ENCODE results near the gene LMF1. TPM values are rescaled to one million over a fixed set of nuclear protein-coding genes. Genes with fewer than 3 reads are reported as not detected.
"Not testable (repeated sequence)": the region's sequence is repeated elsewhere in the genome, so short reads cannot be mapped to it uniquely, and the experiment has no call there.

Gene LMF1
- total RNA-seq, 2 donors from 2014 or later, result 17.3 to 22.6 TPM

DNA sequence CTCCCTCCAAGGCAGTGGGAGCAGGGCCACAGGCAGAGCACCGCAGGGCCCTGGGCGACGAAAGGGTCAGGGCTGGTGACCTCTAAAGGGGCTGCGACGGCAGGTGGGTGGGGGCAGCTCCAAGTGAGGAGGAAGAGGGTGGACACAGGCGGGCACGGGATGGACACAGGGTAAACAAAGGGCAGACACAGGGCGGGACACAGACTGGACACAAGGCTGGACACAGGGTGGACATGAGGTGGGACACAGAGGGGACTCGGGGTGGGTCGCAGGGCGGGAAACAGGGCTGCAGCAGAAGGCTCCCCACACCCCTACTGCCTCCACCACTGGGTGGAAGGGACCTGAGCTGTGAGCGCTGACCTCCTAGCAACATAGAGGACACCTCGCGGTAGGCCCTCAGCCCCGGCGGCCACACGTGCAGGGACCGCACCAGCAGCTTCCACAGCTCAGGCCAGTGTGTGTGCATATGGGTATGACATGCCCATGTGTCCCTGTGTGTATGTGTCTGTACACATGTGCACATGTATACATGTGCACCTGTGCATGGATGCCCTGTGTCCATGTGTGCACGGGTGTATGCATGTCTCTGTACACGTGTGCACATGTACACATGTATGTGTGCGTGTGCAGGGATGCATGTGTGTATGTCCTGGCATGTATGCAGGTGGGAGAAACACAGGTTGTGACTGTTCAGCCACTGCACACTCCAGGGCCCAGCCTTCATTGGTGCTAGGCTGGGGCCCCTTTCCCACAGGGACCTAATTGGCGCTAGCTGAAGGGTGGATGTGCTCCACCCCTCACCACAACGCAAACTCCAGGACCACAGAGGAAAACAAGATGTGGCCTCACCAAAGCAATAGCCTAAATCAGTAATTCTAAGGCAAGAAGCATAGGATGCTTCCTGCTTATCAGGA, 7.6 kb downstream of the LMF1 start:
- intact Hi-C loops (cut with DNase I, micrococcal nuclease), result no loop called here
- DNase-seq (no peak), ATAC-seq (no peak)

DNA sequence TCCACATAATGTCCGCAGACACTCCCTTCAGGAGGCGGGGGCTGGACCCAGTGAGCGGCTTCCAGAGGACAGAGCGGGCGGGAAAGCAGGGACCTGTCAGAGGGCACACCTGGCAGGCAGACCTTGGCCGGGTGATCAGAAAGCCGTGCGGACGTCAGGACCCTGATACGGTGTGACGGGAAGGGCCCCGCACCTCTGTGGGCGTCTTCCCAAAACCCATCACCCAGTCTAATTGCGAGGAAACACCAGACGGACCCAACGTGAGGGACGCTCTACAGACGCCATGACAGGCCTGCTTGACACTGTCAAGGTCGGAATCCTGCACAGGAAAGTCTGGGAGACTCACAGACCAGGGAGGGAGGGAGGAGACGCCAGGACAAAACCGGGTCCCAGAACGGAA, 8.4 kb downstream of the LMF1 start:
- DNase-seq, result no peak
- ATAC-seq, result no peak
- intact Hi-C loops (cut with DNase I, micrococcal nuclease), result no loop called here

DNA sequence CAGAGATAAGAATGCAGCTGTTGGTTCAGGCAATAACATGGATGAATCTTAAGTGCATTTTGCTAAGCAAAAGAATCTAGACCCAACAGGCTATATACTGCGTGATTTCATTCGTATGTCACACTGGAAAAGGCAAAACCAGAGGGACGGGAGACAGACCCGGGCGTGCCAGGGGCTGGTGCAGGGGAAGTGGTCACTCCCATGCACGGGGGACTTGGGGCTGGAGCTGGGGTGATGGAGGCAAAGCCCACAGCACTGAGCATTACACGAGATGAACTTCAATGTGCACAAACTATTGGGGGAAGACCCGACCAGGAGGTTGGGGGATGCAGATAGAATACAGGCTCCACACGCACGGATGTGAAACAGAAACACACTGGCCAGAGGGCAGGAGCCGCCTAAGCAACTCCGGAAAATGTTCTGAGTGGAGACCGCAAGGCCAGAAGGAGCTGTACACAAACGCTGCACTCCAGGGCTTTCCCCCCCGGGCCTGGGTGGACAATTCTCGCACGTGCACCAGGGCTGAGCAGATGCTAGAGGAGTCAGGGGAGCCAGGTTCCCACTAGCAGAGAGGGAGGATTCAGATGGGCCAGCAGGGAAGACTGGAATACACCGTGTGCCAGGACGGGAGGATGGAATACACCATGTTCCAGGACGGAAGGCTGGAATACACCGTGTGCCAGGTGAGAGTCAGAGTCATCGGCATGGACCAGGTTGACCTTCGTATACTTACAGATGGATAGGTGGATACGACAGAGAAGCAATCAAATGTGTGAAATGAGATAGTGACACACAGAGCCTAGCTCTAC, 11.3 kb downstream of the LMF1 start:
- ATAC-seq, result no peak
- intact Hi-C loops (cut with DNase I, micrococcal nuclease), result loop anchor here in 1 of 2 donors (5.0 kb wide), 1 partner anchor 52 kb away; no protein-coding TSS in a partner anchor
- DNase-seq, result no peak

DNA sequence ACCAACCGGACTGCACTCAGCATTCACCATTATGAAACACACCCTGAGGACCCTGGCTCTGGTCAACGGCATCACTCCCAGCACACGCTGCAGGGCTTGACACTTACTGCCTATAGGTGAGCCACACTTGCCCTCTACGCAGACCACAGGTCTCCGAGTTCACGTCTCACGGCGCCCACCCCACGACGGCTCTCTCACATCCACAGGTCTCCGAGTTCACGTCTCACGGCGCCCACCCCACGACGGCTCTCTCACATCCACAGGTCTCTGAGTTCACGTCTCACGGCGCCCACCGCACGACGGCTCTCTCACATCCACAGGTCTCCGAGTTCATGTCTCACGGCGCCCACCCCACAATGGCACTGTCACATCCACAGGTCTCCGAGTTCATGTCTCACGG, 15.0 kb downstream of the LMF1 start:
- intact Hi-C loops (cut with DNase I, micrococcal nuclease), result loop anchor here in 1 of 2 donors (5.0 kb wide), 1 partner anchor 48 kb away; no protein-coding TSS in a partner anchor
- ATAC-seq, DNase-seq: not testable (repeated sequence)

DNA sequence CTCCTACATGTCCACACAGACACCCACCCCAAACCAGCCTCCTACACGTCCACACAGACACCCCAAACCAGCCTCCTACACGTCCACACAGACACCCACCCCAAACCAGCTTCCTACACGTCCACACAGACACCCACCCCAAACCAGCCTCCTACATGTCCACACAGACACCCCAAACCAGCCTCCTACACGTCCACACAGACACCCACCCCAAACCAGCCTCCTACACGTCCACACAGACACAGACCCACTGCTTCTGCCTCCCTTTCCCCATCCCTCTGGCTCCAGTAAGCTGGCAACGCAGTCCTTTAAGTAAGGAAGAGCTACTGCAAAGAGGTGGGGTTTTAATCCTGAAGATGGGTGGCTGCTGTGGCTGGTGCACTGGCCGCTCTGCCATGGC, 17.0 kb downstream of the LMF1 start:
- DNase-seq; ATAC-seq; intact Hi-C loops (cut with DNase I, micrococcal nuclease): not testable (repeated sequence)

DNA sequence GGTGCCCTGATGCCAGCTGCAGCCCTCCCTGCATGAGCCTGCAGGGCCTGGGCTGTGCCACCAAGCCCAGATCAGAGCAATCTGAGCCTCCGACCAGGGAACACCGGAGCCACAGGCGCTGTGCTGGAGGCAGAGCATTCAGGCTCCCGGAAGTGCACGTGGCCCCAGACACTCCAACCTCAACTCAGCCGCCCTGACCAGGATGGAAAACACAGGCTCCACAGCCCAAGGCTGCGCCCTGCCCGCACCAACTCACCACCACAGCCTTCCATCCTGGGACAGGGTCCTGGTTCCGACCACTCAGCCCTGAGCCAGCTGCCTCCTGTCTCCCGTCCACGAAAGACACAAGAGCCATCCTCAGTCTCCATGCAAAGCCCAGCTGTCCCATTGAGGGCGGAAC, 18.5 kb downstream of the LMF1 start:
- no peak for ATAC-seq
- no peak for DNase-seq
- intact Hi-C loops (cut with DNase I, micrococcal nuclease), result no loop called here

DNA sequence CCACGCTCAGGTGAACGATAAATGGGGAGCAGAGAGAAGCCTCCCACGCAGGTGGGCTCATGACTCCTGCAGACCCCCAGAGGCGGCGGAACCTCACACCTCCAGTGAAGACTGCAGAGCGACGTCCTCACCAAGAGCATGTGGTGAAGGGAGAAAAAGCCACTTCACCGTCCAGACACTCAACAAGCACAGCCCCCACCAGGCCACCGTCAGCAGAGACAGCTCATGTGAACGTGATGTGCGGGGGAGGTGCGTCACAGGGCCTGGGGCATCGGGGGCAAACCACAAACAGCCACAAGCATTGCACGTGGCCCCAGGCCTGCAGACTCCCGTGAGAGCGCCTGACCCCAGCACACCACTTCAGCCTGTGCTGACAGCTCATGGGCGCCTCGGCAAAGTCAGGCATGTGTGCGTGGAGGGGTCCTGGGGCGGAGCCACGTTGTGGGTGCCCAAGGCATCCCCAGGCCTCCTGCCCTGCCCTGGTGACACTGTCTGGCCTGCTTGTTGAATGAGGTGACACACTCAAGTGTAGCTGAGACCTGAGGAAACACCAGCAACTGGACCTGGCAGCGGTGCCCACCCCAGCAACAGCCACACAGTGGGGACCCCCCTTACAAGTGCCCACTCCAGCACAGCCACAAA, 19.0 kb downstream of the LMF1 start:
- intact Hi-C loops (cut with DNase I, micrococcal nuclease), result no loop called here
- no peak for DNase-seq
- no peak for ATAC-seq

DNA sequence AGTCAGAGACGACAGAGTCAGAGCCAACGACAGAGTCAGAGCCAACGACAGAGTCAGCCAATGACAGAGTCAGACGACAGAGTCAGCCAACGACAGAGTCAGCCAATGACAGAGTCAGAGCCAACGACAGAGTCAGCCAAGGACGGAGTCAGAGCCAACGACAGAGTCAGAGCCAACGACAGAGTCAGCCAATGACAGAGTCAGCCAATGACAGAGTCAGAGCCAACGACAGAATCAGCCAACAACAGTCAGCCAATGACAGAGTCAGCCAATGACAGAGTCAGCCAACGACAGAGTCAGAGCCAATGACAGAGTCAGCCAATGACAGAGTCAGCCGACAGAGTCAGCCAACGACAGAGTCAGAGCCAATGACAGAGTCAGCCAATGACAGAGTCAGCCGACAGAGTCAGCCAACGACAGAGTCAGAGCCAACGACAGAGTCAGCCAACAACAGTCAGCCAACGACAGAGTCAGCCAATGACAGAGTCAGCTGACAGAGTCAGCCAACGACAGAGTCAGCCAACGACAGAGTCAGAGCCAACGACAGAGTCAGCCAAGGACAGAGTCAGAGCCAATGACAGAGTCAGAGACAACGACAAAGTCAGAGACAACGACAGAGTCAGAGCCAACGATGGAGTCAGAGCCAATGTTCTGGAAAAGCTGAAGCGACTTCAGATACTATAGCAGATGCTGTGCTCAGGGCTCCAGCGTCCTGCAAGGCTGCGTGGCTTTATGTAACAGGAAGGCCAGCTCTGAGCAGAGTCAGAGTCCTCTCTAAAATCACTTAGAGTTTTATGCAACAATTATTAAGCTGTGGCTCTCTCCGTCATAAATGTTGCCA, 19.8 kb downstream of the LMF1 start:
- ATAC-seq; DNase-seq; intact Hi-C loops (cut with DNase I, micrococcal nuclease): not testable (repeated sequence)

DNA sequence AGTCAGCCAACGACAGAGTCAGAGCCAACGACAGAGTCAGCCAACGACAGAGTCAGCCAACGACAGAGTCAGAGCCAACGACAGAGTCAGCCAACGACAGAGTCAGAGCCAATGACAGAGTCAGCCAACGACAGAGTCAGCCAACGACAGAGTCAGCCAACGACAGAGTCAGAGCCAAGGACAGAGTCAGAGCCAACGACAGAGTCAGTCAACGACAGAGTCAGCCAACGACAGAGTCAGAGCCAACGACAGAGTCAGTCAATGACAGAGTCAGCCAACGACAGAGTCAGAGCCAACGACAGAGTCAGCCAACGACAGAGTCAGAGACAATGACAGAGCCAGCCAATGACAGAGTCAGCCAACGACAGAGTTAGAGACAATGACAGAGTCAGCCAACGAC, 22.0 kb downstream of the LMF1 start:
- intact Hi-C loops (cut with DNase I, micrococcal nuclease); DNase-seq; ATAC-seq: not testable (repeated sequence)

DNA sequence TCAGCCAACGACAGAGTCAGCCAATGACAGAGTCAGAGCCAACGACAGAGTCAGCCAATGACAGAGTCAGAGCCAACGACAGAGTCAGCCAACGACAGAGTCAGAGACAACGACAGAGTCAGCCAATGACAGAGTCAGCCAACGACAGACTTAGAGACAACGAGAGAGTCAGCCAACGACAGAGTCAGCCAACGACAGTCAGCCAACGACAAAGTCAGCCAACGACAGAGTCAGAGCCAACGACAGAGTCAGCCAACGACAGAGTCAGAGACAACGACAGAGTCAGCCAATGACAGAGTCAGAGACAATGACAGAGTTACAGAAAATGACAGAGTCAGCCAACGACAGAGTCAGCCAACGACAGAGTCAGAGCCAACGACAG, 22.9 kb downstream of the LMF1 start:
- intact Hi-C loops (cut with DNase I, micrococcal nuclease); ATAC-seq; DNase-seq: not testable (repeated sequence)

DNA sequence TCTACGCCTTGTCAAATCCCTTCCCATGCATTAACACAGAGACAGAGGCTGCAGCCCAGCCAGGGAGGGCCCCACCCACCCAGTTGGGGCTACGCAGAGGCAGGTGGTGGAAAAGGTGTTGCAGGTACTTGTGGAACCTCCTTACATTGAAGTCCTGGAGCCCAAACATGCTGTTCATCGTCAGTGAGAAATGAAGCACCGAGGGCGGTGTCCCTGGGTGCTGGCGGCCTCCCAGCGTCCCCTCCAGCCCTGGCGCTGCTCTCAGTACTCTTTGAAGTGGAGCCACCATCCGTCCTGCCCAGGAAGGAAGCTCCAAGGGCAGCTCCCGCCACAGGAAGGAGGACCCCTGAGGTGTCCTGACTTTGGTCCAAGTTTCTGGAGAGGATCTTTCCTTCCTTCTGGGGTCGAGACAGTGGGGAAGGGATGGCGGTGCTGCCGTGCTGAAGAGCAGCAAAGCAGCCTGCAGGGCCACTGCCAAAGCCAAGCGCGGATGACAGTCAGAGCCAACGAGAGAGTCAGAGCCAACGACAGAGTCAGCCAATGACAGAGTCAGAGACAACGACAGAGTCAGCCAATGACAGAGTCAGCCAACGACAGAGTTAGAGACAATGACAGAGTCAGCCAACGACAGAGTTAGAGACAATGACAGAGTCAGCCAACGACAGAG, 23.4 kb downstream of the LMF1 start:
- intact Hi-C loops (cut with DNase I, micrococcal nuclease), result no loop called here
- no peak for ATAC-seq

DNA sequence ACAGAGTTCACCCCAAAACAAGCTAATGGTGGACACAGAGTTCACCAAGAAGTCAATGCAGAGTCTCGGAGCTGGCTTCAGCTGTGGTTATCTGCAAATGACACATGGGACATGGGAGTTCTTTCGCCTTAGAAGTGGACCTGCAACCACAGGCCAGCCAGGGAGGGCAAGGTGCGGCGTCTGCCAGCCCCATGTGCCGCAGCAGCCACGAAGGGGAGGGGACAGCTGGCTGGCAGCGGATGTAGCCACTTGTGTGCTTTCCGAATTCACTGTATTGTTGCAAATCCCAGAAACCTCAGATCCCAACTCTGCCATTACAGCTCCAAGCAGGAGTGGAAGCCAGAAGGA, 24.8 kb downstream of the LMF1 start:
- ATAC-seq (no peak), DNase-seq (no peak)
- intact Hi-C loops (cut with DNase I, micrococcal nuclease), result no loop called here

More for the DNA sequence above, 23.4 kb downstream of the LMF1 start:
- DNase-seq, result no peak

DNA sequence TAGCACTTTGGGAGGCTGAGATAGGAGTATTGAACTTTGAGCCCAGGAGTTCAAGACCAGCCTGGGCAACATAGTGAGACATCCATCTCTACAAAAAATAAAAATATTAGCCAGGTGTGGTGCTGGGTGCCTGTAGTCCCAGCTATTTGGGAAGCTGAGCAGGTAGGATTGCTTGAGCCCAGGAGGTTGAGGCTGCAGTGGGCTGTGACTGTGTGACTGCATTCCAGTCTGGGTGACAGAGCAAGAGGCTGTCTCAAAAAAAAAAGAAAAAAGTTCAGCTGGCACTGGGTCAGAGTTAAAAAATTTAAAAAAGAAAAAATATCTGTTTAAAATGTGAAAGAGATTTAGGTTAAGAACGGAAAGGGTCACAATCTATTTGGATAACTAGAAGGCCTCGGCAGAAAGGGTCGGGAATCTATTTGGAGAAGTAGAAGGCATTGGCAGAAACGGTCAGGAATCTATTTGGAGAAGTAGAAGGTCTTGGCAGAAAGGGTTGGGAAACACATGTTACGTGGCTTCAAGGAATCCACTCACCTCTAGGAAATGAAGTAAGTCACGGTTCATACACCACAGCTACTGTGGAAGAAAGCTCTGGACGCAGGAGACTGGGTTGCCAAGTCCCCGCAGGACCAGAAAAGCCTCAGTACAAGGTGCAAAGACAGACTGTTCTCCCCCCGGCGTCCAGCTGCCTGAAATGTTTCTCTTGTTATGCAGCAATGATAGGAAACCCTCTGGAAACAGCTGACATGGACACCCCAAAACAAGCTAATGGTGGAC, 25.3 kb downstream of the LMF1 start:
- intact Hi-C loops (cut with DNase I, micrococcal nuclease), result no loop called here
- no peak for ATAC-seq
- DNase-seq, result no peak

DNA sequence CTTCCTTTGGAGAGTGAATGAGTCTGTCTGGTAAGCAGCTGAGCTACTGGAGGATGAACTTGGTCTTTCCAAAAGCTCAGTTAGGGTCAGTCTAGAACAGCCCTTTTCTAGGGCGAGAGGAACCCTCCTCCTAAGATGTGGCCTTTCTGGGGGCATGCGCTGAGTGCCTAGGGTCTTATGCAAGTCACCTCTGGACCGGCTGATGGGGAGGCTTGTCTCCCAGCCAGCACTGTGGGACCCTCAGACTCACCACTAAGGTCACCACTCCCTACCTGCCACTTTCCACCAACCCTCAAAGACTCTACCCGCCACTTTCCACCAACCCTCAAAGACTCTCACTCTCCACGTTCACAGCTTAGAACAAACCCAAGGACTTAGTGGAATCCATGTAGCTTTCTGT, 26.8 kb downstream of the LMF1 start:
- DNase-seq, result no peak
- intact Hi-C loops (cut with DNase I, micrococcal nuclease), result no loop called here
- no peak for ATAC-seq

DNA sequence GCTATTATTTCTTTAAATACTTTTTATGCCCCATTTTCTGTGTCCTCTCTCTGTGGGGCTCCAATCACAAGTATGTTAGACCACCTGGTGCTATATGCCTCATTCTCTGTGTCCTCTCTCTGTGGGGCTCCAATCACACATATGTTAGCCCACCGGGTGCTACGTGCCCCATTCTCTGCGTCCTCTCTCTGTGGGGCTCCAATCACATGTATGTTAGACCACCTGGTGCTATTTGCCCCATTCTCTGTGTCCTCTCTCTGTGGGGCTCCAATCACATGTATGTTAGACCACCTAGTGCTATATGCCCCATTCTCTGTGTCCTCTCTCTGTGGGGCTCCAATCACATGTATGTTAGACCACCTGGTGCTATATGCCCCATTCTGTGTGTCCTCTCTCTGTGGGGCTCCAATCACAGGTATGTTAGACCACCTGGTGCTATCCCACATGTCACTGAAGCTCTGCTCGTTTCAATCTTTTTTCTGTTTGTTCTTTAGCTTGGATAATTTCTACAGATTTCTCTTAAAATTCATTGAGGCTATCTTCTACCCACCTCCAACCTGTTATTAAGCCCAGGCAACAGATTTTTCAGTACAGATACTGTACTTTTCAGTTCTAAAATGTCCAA, 28.2 kb downstream of the LMF1 start:
- intact Hi-C loops (cut with DNase I, micrococcal nuclease), result no loop called here
- no peak for DNase-seq
- no peak for ATAC-seq

DNA sequence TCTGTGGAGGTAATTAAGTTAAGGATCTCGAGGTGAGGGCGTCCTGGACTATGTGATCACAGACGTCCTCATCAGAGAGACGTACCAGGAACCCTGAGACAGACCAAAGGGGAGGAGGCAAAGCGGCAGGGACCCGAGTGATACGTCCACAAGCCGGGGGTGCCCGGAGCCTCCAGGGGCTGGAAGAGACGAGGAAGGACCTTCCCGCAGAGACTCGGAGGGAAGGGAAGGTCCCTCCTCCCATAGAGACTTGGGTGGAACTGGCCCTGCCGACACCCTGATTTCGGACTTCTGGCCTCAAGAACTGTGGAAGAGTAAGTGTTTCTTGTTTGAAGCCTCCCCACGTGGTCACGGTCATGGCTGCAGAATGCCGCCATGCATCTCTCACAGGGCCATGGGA, 30.8 kb downstream of the LMF1 start:
- ATAC-seq (no peak), DNase-seq (no peak)
- intact Hi-C loops (cut with DNase I, micrococcal nuclease), result no loop called here

DNA sequence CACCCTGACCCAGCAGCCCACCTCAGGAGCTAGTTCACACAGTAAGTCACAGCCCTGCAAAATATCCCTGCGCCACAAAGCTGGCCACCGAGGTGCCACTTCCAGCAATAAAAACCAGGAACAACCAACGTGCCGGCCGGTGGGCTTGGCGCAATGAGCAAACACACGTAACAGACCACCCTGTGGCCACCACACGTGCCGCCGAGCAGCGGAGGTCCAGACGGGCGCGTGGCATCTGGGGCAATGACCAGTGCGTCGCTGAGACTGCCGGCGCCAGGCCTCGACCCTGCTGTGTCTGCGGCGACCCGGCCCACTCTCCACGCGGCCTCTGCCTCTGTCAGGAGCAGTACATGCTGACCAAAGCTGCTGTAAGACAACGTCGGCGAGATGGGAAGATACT, 31.5 kb downstream of the LMF1 start:
- intact Hi-C loops (cut with DNase I, micrococcal nuclease), result no loop called here
- DNase-seq (no peak), ATAC-seq (no peak)
